HL-60 (cell line): Measurements from ENCODE around the gene IGFN1.

Source experiments
- DNase-seq, 2 experiments: peaks; one replicate each; pipeline ENCODE4 v3.0.0-alpha.2; 2010 to 2020; ENCODE audit warnings: low read depth in 1 of 2, low spot score in 1 of 2
- H3K27ac ChIP-seq: fragments of 250-450 bp; sonication (Bioruptor Pico); replicated peaks from 2 replicates; pipeline ENCODE4 v1.5.1; 2020; ENCODE audit warnings: mild to moderate bottlenecking, moderate library complexity
- H3K27me3 ChIP-seq: fragments of 250-450 bp; sonication (Bioruptor Pico); 2 replicates; pipeline ENCODE4 v1.5.1; 2021; ENCODE audit warnings: mild to moderate bottlenecking, moderate library complexity; ENCODE audit not compliant: insufficient read depth, poor library complexity, severe bottlenecking
- H3K4me3 ChIP-seq: replicated peaks from 2 replicates; pipeline ENCODE4 v1.5.1; 2011; ENCODE audit warnings: mild to moderate bottlenecking, control low read depth, low read length; ENCODE audit not compliant: insufficient read depth
- GABPA ChIP-seq: IDR thresholded peaks from 2 replicates; pipeline ENCODE4 v1.6.1; 2012; ENCODE audit warnings: low read depth
- POLR2AphosphoS5 ChIP-seq: IDR thresholded peaks from 2 replicates; pipeline ENCODE4 v1.6.1; 2012; ENCODE audit warnings: low read depth
- SPI1 ChIP-seq: IDR thresholded peaks from 2 replicates; pipeline ENCODE4 v1.6.1; 2012; ENCODE audit warnings: low read depth, mild to moderate bottlenecking, borderline replicate concordance
- TF ChIP-seq, protein P1 (sequence below): IDR thresholded peaks from one replicate; pipeline ENCODE4 v1.5.1; 2011; ENCODE audit warnings: low read length, control low read depth, inconsistent platforms; ENCODE audit not compliant: insufficient read depth
- TF ChIP-seq, protein P2 (sequence below): IDR thresholded peaks from 2 replicates; pipeline ENCODE4 v1.6.1; 2012; ENCODE audit warnings: low read depth; ENCODE audit not compliant: insufficient replicate concordance

The IGFN1 gene

DNA sequence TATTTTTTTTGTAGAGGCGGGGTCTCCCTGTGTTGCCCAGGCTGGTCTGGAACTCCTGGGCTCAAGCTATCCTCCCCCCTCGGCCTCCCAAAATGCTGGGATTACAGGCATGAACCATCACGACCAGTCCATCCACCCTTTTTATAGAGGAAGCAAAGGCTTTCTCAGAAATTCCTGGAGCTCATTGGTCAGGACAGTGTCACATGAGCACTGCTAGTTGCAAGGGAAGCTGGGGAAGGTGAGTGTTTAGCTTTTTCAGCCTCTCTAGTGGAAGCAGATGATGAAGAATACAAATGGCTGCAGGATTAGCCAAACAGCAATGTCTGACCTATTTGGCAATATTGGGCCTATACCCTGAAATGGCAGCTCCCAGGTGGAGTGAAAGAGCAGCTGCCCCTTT is 8.0 kb downstream of the IGFN1 start:
- H3K27me3 ChIP-seq, result peaks cover 4% of the 10 kb centered on the region
- TF ChIP-seq POLR2AphosphoS5 (no peak), GABPA (no peak), SPI1 (no peak)
- TF ChIP-seq, protein P1, sequence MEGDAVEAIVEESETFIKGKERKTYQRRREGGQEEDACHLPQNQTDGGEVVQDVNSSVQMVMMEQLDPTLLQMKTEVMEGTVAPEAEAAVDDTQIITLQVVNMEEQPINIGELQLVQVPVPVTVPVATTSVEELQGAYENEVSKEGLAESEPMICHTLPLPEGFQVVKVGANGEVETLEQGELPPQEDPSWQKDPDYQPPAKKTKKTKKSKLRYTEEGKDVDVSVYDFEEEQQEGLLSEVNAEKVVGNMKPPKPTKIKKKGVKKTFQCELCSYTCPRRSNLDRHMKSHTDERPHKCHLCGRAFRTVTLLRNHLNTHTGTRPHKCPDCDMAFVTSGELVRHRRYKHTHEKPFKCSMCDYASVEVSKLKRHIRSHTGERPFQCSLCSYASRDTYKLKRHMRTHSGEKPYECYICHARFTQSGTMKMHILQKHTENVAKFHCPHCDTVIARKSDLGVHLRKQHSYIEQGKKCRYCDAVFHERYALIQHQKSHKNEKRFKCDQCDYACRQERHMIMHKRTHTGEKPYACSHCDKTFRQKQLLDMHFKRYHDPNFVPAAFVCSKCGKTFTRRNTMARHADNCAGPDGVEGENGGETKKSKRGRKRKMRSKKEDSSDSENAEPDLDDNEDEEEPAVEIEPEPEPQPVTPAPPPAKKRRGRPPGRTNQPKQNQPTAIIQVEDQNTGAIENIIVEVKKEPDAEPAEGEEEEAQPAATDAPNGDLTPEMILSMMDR, result no peak
- TF ChIP-seq, protein P2, sequence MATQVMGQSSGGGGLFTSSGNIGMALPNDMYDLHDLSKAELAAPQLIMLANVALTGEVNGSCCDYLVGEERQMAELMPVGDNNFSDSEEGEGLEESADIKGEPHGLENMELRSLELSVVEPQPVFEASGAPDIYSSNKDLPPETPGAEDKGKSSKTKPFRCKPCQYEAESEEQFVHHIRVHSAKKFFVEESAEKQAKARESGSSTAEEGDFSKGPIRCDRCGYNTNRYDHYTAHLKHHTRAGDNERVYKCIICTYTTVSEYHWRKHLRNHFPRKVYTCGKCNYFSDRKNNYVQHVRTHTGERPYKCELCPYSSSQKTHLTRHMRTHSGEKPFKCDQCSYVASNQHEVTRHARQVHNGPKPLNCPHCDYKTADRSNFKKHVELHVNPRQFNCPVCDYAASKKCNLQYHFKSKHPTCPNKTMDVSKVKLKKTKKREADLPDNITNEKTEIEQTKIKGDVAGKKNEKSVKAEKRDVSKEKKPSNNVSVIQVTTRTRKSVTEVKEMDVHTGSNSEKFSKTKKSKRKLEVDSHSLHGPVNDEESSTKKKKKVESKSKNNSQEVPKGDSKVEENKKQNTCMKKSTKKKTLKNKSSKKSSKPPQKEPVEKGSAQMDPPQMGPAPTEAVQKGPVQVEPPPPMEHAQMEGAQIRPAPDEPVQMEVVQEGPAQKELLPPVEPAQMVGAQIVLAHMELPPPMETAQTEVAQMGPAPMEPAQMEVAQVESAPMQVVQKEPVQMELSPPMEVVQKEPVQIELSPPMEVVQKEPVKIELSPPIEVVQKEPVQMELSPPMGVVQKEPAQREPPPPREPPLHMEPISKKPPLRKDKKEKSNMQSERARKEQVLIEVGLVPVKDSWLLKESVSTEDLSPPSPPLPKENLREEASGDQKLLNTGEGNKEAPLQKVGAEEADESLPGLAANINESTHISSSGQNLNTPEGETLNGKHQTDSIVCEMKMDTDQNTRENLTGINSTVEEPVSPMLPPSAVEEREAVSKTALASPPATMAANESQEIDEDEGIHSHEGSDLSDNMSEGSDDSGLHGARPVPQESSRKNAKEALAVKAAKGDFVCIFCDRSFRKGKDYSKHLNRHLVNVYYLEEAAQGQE, result no peak
- no peak overlapping the region for H3K27ac ChIP-seq
- H3K4me3 ChIP-seq, result no peak overlapping the region
- DNase-seq, result no peak

DNA sequence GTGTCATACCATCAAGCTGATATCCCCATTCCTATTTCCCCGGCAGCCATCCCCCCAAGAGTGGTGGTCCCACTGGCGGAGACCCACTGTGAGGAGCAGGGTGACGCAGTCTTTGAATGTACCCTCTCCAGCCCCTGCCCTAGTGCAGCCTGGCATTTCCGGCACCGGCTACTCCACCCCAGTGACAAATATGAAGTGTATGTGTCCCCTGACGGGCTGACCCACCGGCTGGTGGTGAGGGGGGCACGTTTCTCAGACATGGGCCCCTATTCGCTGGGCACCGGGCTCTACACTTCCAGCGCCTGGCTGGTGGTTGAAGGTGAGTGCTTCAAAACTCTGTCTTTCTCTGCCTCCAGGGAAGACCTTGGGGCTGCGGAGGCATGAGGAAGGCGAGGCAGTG is 14.4 kb downstream of the IGFN1 start:
- Histone ChIP-seq H3K4me3 (no peak overlapping the region), H3K27ac (no peak overlapping the region)

DNA sequence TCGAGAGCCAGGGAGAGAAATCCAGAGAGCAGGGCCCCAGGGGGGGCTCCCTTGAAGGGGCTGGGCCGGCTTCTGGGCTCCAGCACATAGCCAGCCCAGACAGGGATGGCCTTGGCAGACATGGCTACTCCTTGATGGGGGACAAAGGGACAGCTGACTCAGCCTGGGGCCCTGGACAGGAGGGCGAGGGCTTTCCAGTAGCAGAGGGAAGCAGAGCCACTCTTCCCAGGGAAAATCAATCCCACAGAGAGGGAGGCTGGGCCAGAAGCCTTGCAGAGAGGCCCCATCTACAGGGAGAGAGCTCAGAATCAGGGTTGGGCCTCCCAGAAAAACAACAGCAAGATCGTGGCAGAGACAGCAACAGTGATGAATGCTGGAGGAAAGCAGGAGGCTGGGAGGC is 15.6 kb downstream of the IGFN1 start:
- H3K4me3 ChIP-seq, result no peak overlapping the region
- H3K27ac ChIP-seq, result no peak overlapping the region
- peaks cover 7% of the 10 kb centered on the region for H3K27me3 ChIP-seq
- TF ChIP-seq SPI1 (no peak), GABPA (no peak), POLR2AphosphoS5 (no peak)
- TF ChIP-seq, protein P1, result no peak
- TF ChIP-seq, protein P2, result no peak
- no peak for DNase-seq

More for the DNA sequence above, 14.4 kb downstream of the IGFN1 start:
- peaks cover 7% of the 10 kb centered on the region for H3K27me3 ChIP-seq
- DNase-seq, result no peak
- TF ChIP-seq, protein P2, result no peak
- TF ChIP-seq SPI1 (no peak), POLR2AphosphoS5 (no peak), GABPA (no peak)
- TF ChIP-seq, protein P1, result no peak
